Panc1 (cell line): ENCODE data around the gene LCT.

Source experiments
- POLR2AphosphoS5 ChIP-seq: IDR thresholded peaks from 2 replicates; pipeline ENCODE4 v1.6.1; 2012; ENCODE audit warnings: mild to moderate bottlenecking, low read depth, low read length, moderate library complexity
- SIN3A ChIP-seq: IDR thresholded peaks from 2 replicates; pipeline ENCODE4 v1.6.1; 2012; ENCODE audit warnings: low read depth, mild to moderate bottlenecking, low read length, moderate library complexity, borderline replicate concordance; ENCODE audit not compliant: insufficient read depth
- TF ChIP-seq, protein P1 (sequence below): fragments of 450-650 bp; IDR thresholded peaks from 2 replicates; pipeline ENCODE4 v1.5.1; 2017; ENCODE audit warnings: mild to moderate bottlenecking
- TF ChIP-seq, protein P2 (sequence below), 2 experiments: IDR thresholded peaks; 2 replicates each; pipeline ENCODE4 v1.6.1; 2011 to 2012; ENCODE audit warnings: low read depth in 2 of 2, control low read depth in 1 of 2, low read length in 1 of 2, mild to moderate bottlenecking in 1 of 2, moderate library complexity in 1 of 2; ENCODE audit not compliant: insufficient read depth in 1 of 2

DNA sequence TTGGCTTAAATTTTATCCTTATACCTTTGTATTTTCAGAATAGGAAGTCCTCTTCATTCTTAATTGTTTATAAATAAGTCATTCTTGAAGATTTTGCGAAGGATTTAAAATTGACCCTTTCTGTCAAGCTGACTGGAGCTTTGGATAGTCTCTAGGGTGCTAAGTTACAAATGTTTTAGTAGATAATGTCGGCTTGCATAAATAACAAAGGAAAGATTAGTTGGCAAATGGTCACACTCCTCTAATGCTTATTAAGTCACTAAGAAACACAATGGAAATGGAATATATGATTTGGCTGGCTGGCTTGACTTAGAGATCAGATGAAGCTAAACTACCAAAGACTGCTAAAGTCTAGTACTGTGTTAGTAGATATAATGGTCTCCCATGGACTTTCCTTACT lies 54.8 kb downstream of the LCT start:
- TF ChIP-seq, protein P1, sequence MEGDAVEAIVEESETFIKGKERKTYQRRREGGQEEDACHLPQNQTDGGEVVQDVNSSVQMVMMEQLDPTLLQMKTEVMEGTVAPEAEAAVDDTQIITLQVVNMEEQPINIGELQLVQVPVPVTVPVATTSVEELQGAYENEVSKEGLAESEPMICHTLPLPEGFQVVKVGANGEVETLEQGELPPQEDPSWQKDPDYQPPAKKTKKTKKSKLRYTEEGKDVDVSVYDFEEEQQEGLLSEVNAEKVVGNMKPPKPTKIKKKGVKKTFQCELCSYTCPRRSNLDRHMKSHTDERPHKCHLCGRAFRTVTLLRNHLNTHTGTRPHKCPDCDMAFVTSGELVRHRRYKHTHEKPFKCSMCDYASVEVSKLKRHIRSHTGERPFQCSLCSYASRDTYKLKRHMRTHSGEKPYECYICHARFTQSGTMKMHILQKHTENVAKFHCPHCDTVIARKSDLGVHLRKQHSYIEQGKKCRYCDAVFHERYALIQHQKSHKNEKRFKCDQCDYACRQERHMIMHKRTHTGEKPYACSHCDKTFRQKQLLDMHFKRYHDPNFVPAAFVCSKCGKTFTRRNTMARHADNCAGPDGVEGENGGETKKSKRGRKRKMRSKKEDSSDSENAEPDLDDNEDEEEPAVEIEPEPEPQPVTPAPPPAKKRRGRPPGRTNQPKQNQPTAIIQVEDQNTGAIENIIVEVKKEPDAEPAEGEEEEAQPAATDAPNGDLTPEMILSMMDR = no peak
- TF ChIP-seq SIN3A (no peak), POLR2AphosphoS5 (no peak)
- TF ChIP-seq, protein P2, sequence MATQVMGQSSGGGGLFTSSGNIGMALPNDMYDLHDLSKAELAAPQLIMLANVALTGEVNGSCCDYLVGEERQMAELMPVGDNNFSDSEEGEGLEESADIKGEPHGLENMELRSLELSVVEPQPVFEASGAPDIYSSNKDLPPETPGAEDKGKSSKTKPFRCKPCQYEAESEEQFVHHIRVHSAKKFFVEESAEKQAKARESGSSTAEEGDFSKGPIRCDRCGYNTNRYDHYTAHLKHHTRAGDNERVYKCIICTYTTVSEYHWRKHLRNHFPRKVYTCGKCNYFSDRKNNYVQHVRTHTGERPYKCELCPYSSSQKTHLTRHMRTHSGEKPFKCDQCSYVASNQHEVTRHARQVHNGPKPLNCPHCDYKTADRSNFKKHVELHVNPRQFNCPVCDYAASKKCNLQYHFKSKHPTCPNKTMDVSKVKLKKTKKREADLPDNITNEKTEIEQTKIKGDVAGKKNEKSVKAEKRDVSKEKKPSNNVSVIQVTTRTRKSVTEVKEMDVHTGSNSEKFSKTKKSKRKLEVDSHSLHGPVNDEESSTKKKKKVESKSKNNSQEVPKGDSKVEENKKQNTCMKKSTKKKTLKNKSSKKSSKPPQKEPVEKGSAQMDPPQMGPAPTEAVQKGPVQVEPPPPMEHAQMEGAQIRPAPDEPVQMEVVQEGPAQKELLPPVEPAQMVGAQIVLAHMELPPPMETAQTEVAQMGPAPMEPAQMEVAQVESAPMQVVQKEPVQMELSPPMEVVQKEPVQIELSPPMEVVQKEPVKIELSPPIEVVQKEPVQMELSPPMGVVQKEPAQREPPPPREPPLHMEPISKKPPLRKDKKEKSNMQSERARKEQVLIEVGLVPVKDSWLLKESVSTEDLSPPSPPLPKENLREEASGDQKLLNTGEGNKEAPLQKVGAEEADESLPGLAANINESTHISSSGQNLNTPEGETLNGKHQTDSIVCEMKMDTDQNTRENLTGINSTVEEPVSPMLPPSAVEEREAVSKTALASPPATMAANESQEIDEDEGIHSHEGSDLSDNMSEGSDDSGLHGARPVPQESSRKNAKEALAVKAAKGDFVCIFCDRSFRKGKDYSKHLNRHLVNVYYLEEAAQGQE (IDR thresholded peaks at IDR 0.05; ENCODE audit: insufficient read depth in 1 of 2, low read depth in 2 of 2, low read length in 1 of 2) = no peak
